Stimulated activated naive B cell treated with anti-CD40 and anti-IgM and Interleukin-4, amounts not matched to agents 10 μg/mL and 1 μg/mL and 100 μg/mL, for 72 hours (primary cell): ENCODE measurements around the gene COPS8.
A peak's percentile ranks its signal among the peaks of the same experiment; 100 is the strongest.

Experiments used
- ATAC-seq, 2 donors: fragments of 150-1000 bp; cut with Tn5 transposase; replicated peaks; 2 replicates each; pipeline ENCODE4 v1.10.0; 2021; ENCODE audit warnings: moderate library complexity in 1 of 2
- DNase-seq: peaks from one replicate; pipeline ENCODE4 v3.0.0; 2021
- H3K27ac Mint-ChIP-seq: one replicate; pipeline ENCODE4 v1.8.0; 2022; ENCODE audit warnings: mild to moderate bottlenecking, mixed read lengths
- H3K27me3 Mint-ChIP-seq, 2 donors: one replicate each; pipeline ENCODE4 v1.8.0; 2022; ENCODE audit warnings: mixed read lengths in 2 of 2
- H3K36me3 Mint-ChIP-seq, 2 donors: one replicate each; pipeline ENCODE4 v1.8.0; 2022; ENCODE audit warnings: mixed read lengths in 2 of 2, mild to moderate bottlenecking in 1 of 2
- H3K4me1 Mint-ChIP-seq, 2 donors: one replicate each; pipeline ENCODE4 v1.8.0; 2022; ENCODE audit warnings: mixed read lengths in 2 of 2, mild to moderate bottlenecking in 1 of 2
- H3K4me3 Mint-ChIP-seq, 2 donors: one replicate each; pipeline ENCODE4 v1.8.0; 2022; ENCODE audit warnings: mild to moderate bottlenecking in 2 of 2, mixed read lengths in 2 of 2, moderate library complexity in 1 of 2
- H3K9me3 Mint-ChIP-seq, 2 donors: one replicate each; pipeline ENCODE4 v1.8.0; 2022; ENCODE audit warnings: mixed read lengths in 2 of 2, mild to moderate bottlenecking in 1 of 2

The COPS8 gene

DNA sequence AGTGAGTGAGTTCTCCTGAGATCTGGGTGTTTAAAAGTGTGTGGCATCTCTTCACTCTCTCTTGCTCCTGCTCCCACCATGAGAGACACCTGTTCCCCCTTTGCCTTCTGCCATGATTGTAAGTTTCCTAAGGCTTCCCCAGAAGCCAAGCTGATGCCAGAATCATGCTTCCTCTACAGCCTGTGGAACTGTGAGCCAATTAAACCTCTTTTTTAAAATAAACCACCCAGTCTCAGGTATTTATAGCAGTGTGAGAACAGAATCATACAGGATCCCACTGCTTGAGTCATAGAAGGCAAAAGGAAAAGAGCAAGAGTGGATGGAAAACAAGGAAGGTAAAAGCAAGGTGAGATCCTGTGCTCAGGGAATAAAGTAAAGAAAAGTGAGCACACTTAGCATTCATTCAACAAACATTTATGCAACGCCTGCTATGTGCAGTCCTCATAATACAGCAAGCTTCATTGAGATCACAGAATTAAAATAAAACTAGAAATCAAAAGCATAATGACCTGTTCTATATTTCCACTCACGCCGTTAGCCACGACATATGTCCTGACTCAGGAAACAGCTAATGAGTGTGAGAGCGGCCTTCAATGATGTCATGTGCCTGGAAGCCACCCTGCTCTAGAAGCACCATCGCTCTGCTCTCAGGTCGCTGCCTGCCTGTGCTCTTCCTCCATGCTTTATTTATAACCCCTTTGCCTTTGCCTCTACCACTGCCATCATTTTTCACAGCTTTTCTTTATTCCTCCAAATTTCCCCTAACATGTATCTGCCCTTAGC, 11.3 kb upstream of the COPS8 start:
- Mint-ChIP-seq H3K27ac (no peak overlapping the region), H3K4me3 (no peak overlapping the region), H3K27me3 (no peaks in the 10 kb centered on the region), H3K4me1 (no peaks in the 10 kb centered on the region), H3K36me3 (no peaks in the 10 kb centered on the region), H3K9me3 (no peaks in the 10 kb centered on the region)
- DNase-seq: no peak
- ATAC-seq: no peak

DNA sequence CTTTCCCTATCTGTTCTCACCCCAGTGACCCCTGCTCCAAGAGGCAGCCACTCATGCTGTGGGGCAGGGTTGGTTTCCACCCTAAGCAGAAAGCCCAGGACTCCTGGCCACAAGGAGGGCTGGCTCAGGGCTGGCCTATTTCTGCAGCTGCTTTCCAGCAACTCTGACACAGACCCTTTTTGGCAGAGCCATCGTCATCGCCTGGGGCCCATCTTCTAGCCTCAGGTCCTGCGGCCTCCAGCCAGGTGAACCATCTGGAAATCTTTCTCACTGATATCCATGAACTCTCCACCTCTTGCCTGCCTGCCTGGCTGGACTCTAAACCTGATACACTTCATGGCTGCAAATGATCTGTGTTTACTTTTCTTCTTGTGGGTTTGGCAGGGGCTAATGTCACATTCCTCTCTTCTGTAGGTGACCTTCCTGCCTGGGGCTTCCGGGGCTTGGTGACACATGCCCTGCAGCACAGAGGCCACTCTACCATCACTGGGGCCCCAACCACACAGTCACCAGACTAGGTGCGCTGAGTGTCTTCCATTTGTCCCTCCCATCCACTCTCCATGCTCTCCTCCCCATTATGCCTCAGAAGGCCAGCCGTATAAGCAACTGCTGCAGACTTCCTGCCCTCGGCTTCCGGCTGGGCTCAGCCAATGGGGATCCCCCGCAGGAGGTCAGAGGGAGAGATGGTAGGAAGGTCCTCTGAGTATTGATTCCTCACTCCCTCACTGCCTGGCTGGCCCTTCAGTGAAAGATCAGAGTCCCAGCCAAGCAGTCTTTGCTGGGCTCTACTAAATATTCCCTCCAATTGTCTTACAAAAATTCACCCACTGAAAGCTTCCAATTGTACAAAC, 9.7 kb upstream of the COPS8 start:
- no peaks in the 10 kb centered on the region for H3K4me1 Mint-ChIP-seq
- ATAC-seq (no peak), DNase-seq (no peak)
- no peaks in the 10 kb centered on the region for H3K36me3 Mint-ChIP-seq
- no peaks in the 10 kb centered on the region for H3K27me3 Mint-ChIP-seq
- no peak overlapping the region for H3K4me3 Mint-ChIP-seq
- H3K27ac Mint-ChIP-seq: no peak overlapping the region
- no peaks in the 10 kb centered on the region for H3K9me3 Mint-ChIP-seq

DNA sequence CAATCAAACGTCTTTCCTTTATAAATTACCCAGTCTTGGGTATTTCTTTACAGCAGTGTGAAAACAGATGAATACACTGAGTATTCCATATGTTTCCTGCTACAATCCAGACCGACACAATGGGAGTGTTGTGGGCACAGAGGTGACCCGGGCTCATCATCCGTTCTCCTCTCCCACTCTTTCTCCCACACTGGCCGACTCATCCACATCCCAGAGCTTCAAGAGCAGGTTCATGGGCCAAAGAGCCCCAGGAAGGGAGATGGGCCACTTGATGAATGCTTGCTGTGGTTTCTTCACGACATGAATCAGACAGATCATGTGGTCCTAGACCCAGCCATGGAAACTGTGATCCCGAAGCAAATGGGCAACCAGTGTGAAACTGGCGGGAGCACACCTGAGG, 4.1 kb upstream of the COPS8 start:
- H3K9me3 Mint-ChIP-seq: no peaks in the 10 kb centered on the region
- no peak for ATAC-seq

DNA sequence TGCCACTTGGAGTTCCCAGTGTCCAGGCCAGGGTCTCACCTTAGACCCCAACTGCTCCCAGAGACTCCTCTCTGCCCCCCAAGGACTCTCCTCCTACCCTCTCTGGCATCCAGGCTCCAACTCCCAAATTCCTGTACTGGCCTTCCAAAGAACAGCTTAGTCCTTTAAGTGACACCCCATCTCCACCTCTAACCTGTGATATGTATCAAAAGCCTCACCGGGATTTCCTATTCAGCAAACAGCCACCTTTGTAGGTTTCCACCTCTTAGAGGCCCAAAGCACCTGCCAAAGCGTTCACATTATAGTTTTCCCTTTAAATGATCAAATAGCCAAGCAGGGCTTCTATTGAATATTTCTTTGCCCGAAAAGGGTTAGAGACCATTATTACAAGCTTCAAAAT, 2.7 kb upstream of the COPS8 start:
- Mint-ChIP-seq H3K36me3 (no peaks in the 10 kb centered on the region), H3K27ac (no peak overlapping the region), H3K27me3 (no peaks in the 10 kb centered on the region), H3K4me3 (no peak overlapping the region), H3K9me3 (no peaks in the 10 kb centered on the region), H3K4me1 (peaks cover 2 to 9% of the 10 kb centered on the region in 2 donors)
- DNase-seq (no peak), ATAC-seq (no peak)

More for the DNA sequence above, 4.1 kb upstream of the COPS8 start:
- no peak overlapping the region for H3K4me3 Mint-ChIP-seq
- H3K36me3 Mint-ChIP-seq: no peaks in the 10 kb centered on the region
- no peak overlapping the region for H3K27ac Mint-ChIP-seq
- no peaks in the 10 kb centered on the region for H3K27me3 Mint-ChIP-seq
- H3K4me1 Mint-ChIP-seq: peaks cover 2 to 7% of the 10 kb centered on the region in 2 donors
- no peak for DNase-seq

DNA sequence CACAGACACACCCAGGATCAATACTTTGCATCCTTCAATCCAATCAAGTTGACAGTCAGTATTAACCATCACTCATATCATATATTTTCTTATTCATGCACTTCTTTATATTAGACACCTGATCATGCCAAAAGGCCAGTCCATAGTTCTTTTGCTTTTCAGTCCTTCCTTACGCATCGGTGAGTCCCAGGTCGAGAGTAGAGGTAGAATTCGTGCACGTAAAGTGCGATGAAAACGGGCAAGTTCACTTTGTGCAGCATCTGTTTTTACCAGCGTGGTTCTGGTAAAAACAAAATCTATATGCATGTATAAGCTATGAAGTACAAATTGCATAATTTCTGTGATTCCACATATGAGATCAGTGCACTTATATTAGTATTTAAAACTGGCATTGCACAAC, 1.2 kb upstream of the COPS8 start:
- DNase-seq: no peak
- no peaks in the 10 kb centered on the region for H3K36me3 Mint-ChIP-seq
- H3K27ac Mint-ChIP-seq: peak overlapping the region; percentile 37
- ATAC-seq: no peak
- no peaks in the 10 kb centered on the region for H3K27me3 Mint-ChIP-seq
- H3K9me3 Mint-ChIP-seq: no peaks in the 10 kb centered on the region
- peak overlapping the region; percentile 53 to 96 for H3K4me3 Mint-ChIP-seq
- peaks cover 2 to 9% of the 10 kb centered on the region in 2 donors for H3K4me1 Mint-ChIP-seq

DNA sequence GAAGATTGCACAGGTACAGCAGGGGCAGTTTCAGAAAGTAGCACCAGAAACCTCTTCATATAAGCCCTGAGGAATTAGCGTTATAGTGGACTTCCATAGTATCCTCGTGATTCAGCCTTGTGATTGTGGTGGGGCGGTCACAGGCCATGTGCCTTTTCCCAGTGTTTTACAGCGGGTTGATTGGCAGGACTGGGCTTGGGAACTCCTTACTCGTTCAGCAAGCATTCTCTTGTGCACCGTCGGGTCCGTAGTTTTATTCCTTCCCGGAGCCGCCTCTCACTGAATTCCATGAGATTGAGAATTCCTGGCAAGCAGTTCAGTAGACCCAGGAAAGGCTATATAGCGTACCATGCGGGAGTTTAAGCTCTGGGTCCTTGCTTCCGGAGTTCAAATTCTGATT, 5.2 kb downstream of the COPS8 start:
- Mint-ChIP-seq H3K36me3 (peaks cover 12 to 39% of the 10 kb centered on the region in 2 donors), H3K27ac (no peak overlapping the region), H3K4me3 (no peak overlapping the region), H3K27me3 (no peaks in the 10 kb centered on the region), H3K4me1 (peaks cover 9 to 10% of the 10 kb centered on the region in 2 donors), H3K9me3 (no peaks in the 10 kb centered on the region)
- no peak for ATAC-seq
- DNase-seq: no peak

DNA sequence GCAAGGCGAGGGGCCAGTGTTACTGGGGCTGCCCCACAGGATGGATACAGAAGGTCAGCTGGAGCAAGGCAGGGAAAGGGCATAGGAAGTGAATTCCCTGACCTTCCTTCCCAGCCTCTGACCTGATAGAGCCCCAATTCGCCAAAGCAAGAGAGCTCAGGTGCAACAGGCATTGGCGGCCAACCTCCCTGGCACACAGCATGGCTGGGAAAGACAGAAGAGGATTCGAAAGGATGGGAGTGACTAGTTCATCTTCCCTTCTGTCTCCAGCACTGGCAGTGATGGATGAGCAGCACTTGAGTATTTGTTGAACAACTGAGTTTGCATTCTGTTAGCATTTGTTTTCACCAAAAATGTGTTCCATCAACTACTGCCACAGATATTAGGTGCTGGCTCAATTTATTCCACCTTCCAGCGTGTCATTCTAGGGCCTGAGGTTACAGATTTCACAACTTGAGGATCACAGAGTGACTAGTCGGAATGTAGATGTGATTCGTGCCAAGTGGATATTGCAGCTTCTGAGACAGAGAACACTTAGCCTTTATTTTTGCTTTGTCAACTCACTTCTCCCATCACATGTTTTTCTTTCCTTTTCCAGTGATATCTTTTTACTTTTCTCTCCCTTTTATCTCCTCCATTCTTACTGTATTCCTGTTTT, 6.2 kb downstream of the COPS8 start:
- no peak overlapping the region for H3K4me3 Mint-ChIP-seq
- DNase-seq: no peak
- ATAC-seq: no peak
- H3K9me3 Mint-ChIP-seq: no peaks in the 10 kb centered on the region
- no peak overlapping the region for H3K27ac Mint-ChIP-seq
- H3K36me3 Mint-ChIP-seq: peaks cover 21 to 49% of the 10 kb centered on the region in 2 donors
- H3K27me3 Mint-ChIP-seq: no peaks in the 10 kb centered on the region
- H3K4me1 Mint-ChIP-seq: peaks cover 5 to 11% of the 10 kb centered on the region in 2 donors

DNA sequence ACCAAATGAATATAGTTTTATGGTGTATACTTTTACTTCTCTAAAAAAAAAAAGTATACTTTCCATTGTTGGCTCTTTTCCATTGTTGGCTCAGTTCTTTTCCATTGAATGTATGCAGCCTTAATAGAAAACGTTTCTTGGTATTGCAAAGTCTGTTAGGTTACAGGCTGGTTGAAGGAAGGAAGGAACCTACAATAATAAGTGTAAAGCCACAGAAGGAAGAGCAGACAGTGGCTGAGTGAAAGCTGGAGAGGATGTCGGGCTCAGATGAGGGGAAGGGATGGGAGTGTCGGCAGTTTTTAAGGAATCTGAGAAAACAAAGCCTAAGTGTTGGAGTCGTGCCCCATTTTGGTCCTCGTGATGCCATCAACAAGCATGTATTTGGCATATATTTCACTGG, 6.8 kb downstream of the COPS8 start:
- no peak overlapping the region for H3K4me3 Mint-ChIP-seq
- DNase-seq (no peak), ATAC-seq (no peak)
- H3K36me3 Mint-ChIP-seq: peaks cover 24 to 52% of the 10 kb centered on the region in 2 donors
- H3K4me1 Mint-ChIP-seq: peaks cover 5 to 11% of the 10 kb centered on the region in 2 donors
- H3K27ac Mint-ChIP-seq: no peak overlapping the region
- H3K9me3 Mint-ChIP-seq: no peaks in the 10 kb centered on the region
- H3K27me3 Mint-ChIP-seq: no peaks in the 10 kb centered on the region

DNA sequence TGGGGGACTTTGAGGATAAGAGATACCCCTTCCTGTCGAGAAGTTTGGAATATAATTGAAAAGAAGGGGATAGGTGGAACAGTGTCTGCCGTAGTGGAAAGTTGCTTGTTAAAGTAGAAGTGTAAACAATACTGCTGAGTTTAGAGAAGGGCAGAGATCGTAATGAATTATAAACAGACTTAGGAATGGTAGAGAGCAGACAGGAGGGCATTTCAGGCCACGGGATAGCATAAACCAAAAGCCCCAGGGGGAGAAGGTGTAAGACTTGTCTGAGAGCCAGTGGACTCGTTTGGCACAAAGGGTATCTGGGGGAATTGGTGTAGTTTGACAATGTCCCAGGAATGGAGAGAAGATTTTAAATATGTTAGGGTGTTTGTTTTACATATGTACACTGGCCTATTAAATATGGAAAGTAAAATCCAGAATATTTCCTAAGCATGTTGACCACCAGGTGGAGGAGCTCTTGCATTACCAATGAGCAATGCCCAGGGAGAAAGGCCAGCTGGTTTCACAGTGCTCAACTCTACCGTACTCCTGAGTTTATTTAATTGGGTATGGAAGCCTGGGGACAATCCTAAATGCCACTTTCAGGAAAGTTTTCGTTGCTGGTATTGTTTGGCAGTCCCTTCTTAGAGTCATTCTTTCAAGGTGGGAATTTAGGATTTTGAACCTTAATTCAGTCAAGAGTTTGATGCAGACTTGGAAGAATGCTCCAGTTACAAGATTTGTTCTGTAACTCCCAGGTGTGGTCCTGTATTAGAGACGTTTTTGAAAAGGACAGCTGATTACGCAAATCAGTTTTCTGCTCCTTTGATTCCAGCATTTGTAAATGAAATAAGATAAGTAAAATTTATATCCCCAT, 7.5 kb downstream of the COPS8 start:
- DNase-seq (no peak), ATAC-seq (no peak)
- no peaks in the 10 kb centered on the region for H3K27me3 Mint-ChIP-seq
- H3K4me1 Mint-ChIP-seq: peaks cover 5 to 11% of the 10 kb centered on the region in 2 donors
- H3K9me3 Mint-ChIP-seq: no peaks in the 10 kb centered on the region
- peaks cover 24 to 55% of the 10 kb centered on the region in 2 donors for H3K36me3 Mint-ChIP-seq
- no peak overlapping the region for H3K4me3 Mint-ChIP-seq
- no peak overlapping the region for H3K27ac Mint-ChIP-seq

DNA sequence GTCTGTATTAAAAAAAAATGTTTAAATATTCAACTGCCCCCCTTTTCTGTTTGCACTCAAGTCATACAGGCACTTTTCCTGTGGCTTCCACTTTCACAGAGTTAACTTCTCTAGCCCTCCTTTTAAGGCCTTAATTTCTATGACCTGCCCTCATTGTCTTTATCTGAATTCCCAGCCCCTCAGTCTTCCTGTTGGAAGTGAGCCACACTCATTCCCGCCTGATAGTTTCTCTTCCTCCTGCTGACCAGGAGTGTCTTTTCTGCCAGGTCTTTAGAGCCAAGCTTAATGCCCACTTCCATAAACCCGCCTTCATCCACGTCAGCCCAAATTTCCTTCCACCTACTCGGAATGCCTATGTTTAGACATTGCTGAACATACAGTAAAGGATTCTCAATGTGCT, 10.5 kb downstream of the COPS8 start:
- Mint-ChIP-seq H3K4me1 (peaks cover 5 to 11% of the 10 kb centered on the region in 2 donors), H3K4me3 (no peak overlapping the region), H3K36me3 (peaks cover 35 to 76% of the 10 kb centered on the region in 2 donors), H3K27me3 (no peaks in the 10 kb centered on the region), H3K27ac (no peak overlapping the region), H3K9me3 (no peaks in the 10 kb centered on the region)
- ATAC-seq (no peak), DNase-seq (no peak)

DNA sequence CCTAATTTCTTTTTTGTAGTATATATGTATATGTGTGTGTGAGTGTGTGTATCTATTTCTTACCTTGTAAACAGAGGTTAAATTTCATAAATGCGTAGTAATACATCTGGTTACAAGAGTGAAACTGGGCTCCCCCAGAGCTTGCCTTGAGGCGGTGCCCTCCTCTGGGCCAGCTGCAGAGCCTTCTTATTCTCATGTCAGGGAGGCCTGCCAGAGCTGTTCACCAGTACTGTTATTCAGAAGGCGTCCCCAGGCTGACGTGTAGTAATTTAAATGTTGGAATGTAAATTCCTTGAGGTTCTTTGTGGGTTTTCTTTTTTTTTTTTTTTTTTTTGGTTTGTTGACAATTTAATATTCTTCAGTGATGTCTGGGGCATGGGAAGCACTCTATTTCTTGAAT, 11.2 kb downstream of the COPS8 start:
- Mint-ChIP-seq H3K4me1 (peaks cover 0 to 11% of the 10 kb centered on the region in 2 donors), H3K27me3 (no peaks in the 10 kb centered on the region), H3K27ac (no peak overlapping the region), H3K36me3 (peaks cover 40 to 77% of the 10 kb centered on the region in 2 donors), H3K9me3 (no peaks in the 10 kb centered on the region), H3K4me3 (no peak overlapping the region)
- no peak for DNase-seq
- ATAC-seq: no peak

DNA sequence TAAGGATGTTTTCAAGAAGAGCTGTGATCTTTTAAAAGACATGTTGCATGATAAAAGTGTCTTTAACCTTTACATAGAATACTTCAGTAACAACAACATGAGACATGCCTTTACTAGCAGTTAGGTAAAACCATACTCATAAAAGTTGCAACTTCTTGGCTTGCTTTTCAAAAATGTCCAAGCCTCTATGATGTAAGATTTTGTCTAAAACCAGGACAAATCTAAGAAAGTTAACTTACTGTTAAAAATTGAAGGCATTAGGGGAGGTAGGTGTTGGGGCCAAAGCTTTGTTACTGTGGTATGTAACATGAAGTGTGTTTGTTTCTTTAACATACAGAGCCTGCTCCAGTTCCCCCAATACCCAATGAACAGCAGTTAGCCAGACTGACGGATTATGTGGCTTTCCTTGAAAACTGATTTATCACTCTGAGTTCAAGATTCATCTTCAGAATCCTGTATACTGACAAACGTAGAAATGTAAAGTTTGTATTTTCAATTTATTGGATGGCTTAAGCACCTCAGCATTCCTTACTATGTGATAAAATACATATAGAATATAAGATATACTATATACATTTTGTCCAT, 11.7 kb downstream of the COPS8 start:
- Mint-ChIP-seq H3K27ac (no peak overlapping the region), H3K27me3 (no peaks in the 10 kb centered on the region), H3K36me3 (peaks cover 40 to 73% of the 10 kb centered on the region in 2 donors), H3K9me3 (no peaks in the 10 kb centered on the region), H3K4me3 (no peak overlapping the region), H3K4me1 (peaks cover 0 to 8% of the 10 kb centered on the region in 2 donors)
- DNase-seq (no peak), ATAC-seq (no peak)

DNA sequence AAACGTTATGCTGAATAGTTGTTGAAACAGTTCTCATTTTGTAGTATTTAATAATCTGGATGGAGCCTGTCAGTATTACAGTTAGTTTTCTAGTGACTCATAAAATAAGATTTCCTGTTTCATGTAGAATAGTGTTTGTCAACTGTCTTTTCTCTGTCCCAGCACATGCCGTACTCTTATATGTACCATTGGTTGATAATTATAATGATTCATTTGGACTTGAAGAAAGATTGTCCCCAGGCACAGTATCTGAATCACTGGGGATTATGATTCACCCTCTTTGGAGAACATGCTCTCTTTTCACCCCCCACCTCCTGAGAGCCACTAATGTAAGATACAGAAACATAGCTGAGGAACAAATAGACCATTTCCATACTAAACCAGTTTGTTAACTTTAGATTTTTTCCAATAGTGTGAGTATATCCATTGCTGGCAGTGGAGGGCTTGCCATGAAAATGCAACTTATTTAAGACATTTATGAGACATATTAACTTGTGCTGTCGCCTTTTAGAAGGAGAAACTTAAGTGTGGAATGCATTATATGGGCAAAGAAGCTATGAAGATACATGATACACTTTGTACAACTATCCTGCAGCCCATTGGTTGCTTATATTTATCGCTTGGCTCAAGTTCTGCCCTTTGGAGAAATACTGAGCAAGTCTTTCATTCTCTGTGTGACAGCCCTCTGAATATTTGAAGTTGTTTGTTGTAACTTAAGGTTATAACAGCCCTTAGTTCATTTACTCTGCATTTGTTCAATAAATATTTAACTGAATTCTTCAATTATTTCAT, 12.4 kb downstream of the COPS8 start:
- no peaks in the 10 kb centered on the region for H3K9me3 Mint-ChIP-seq
- no peak for DNase-seq
- H3K36me3 Mint-ChIP-seq: peaks cover 38 to 70% of the 10 kb centered on the region in 2 donors
- H3K27ac Mint-ChIP-seq: no peak overlapping the region
- H3K27me3 Mint-ChIP-seq: no peaks in the 10 kb centered on the region
- peaks cover 0 to 4% of the 10 kb centered on the region in 2 donors for H3K4me1 Mint-ChIP-seq
- no peak for ATAC-seq
- H3K4me3 Mint-ChIP-seq: no peak overlapping the region
